GM12878 (cell line): ENCODE results near the gene CETN2. TPM values are rescaled to one million over a fixed set of nuclear protein-coding genes. Genes with fewer than 3 reads are reported as not detected.
A peak's percentile ranks its signal among the peaks of the same experiment; 100 is the strongest.

Source experiments
- ATAC-seq: fragments of 200-7000 bp; cut with Tn5 transposase; 3 replicates; pipeline ENCODE4 v1.9.1; 2020; ENCODE audit warnings: mild to moderate bottlenecking, moderate library complexity
- BruUV-seq: library from RNA; stranded (reverse); fragments of 400-500 nt; replicated peaks from 2 replicates; lab custom pipeline; 2021; lab: Mats Ljungman, UMichigan
- CTCF ChIA-PET: fragments of 300-600 bp; sonication (Branson Sonifier 250); formaldehyde crosslinking; extraction: SDS; loops from one replicate; lab custom pipeline; 2021; ENCODE audit warnings: inconsistent platforms; lab: Yijun Ruan, JAX
- POLR2A ChIA-PET: fragments of 350-600 bp; formaldehyde crosslinking; extraction: SDS; loops from one replicate; lab custom pipeline; 2021; ENCODE audit warnings: inconsistent platforms; lab: Charles Lee
- RAD21 ChIA-PET: fragments of 300-600 bp; sonication (Branson Sonifier 250); formaldehyde crosslinking; loops from one replicate; lab custom pipeline; 2023; ENCODE audit warnings: antibody characterized with exemption; ENCODE audit not compliant: unreplicated experiment; lab: Charles Lee
- SMC1A ChIA-PET: fragments of 300-600 bp; sonication (Branson Sonifier 250); formaldehyde crosslinking; loops from one replicate; lab custom pipeline; 2023; ENCODE audit not compliant: unreplicated experiment, uncharacterized antibody; lab: Charles Lee
- DNase-seq: peaks from one replicate; pipeline ENCODE4 v3.0.0-alpha.2; 2011; ENCODE audit warnings: low read depth, low spot score
- FAIRE-seq: peaks from 3 replicates; lab custom pipeline; 2011; peaks lifted over from hg19 to GRCh38; lab: Jason Lieb, UNC
- H2AFZ ChIP-seq: 2 replicates; pipeline ENCODE4 v1.6.0; 2011; ENCODE audit warnings: low read depth, low read length, control low read depth; ENCODE audit not compliant: control insufficient read depth
- H3K27ac ChIP-seq: 2 replicates; pipeline ENCODE4 v1.5.1; 2011; ENCODE audit warnings: control low read depth; ENCODE audit not compliant: control insufficient read depth, insufficient read depth
- H3K27me3 ChIP-seq, 2 experiments: replicated peaks in 1 of 2; 2 replicates each; pipeline versions ENCODE4 v1.6.0 to v1.6.1; 2011; ENCODE audit warnings: low read length in 1 of 2; ENCODE audit not compliant: control insufficient read depth in 2 of 2, insufficient read depth in 2 of 2
- H3K36me3 ChIP-seq, 2 experiments: 2 replicates each; pipeline ENCODE4 v1.5.1; 2011; ENCODE audit warnings: low read length in 1 of 2; ENCODE audit not compliant: control insufficient read depth in 2 of 2, insufficient read depth in 2 of 2
- H3K4me1 ChIP-seq: 2 replicates; pipeline ENCODE4 v1.6.1; 2011; ENCODE audit warnings: mild to moderate bottlenecking, low read length, moderate library complexity, mixed read lengths; ENCODE audit not compliant: control insufficient read depth, insufficient read depth
- H3K4me2 ChIP-seq: 2 replicates; pipeline ENCODE4 v1.6.0; 2011; ENCODE audit warnings: control low read depth; ENCODE audit not compliant: control insufficient read depth, insufficient read depth
- H3K4me3 ChIP-seq: fragments of 200-600 bp; sonication (generic); 2 replicates; pipeline ENCODE4 v1.5.1; 2016
- H3K79me2 ChIP-seq: 2 replicates; pipeline ENCODE4 v1.6.0; 2011; ENCODE audit warnings: low read length; ENCODE audit not compliant: control insufficient read depth, insufficient read depth
- H3K9ac ChIP-seq: 2 replicates; pipeline ENCODE4 v1.8.0; 2011; ENCODE audit warnings: low read length, control low read depth, mixed read lengths; ENCODE audit not compliant: control insufficient read depth, insufficient read depth
- H3K9me3 ChIP-seq: replicated peaks from 3 replicates; pipeline ENCODE4 v1.5.1; 2011; ENCODE audit warnings: mild to moderate bottlenecking, low read length; ENCODE audit not compliant: control insufficient read depth, insufficient read depth
- H4K20me1 ChIP-seq: 2 replicates; pipeline ENCODE4 v1.6.0; 2011; ENCODE audit not compliant: control insufficient read depth, insufficient read depth
- ATF2 ChIP-seq: IDR thresholded peaks from 2 replicates; pipeline ENCODE4 v1.6.1; 2012; ENCODE audit warnings: low read length, inconsistent platforms
- EGR1 ChIP-seq, 2 experiments: IDR thresholded peaks; 1 replicate in 1 of 2; 2 replicates in 1 of 2; pipeline ENCODE4 v1.6.1; 2011 to 2012; ENCODE audit warnings: low read depth in 2 of 2, low read length in 2 of 2, borderline replicate concordance in 1 of 2, mild to moderate bottlenecking in 1 of 2, moderate library complexity in 1 of 2
- HCFC1 ChIP-seq: fragments of 150-350 bp; IDR thresholded peaks from 2 replicates; pipeline ENCODE4 v1.6.1; 2014; ENCODE audit warnings: low read length
- MAX ChIP-seq: IDR thresholded peaks from 2 replicates; pipeline ENCODE4 v1.6.1; 2012; ENCODE audit warnings: low read depth, low read length, improper control_type of control experiment
- NR2F1 ChIP-seq: fragments of 450-650 bp; conservative IDR thresholded peaks from 2 replicates; pipeline ENCODE4 v1.6.1; 2017; ENCODE audit warnings: mild to moderate bottlenecking
- SP1 ChIP-seq: IDR thresholded peaks from one replicate; pipeline ENCODE4 v1.6.1; 2011; ENCODE audit warnings: low read depth, low read length
- WGBS: methylation state at CpG from one replicate; pipeline ENCODE4 v1.1.6; 2016; ENCODE audit warnings: low lambda C conversion rate; ENCODE audit not compliant: insufficient replicate concordance, insufficient coverage; ENCODE audit errors: missing lambda C conversion rate; 5-methylcytosine and 5-hydroxymethylcytosine counted together
- in situ Hi-C: fragments of 300-500 bp; cut with MboI; formaldehyde crosslinking; loops from 9 replicates; pipeline ENCODE4 v1.14.3; 2018; ENCODE audit warnings: mixed read lengths
- intact Hi-C: fragments of 100-400 bp; cut with micrococcal nuclease; formaldehyde crosslinking; loops from one replicate; pipeline ENCODE4 v1.14.2; 2022; ENCODE audit not compliant: unreplicated experiment
- polyA plus RNA-seq, 11 experiments: library from polyadenylated mRNA; depleted of rRNA in 4 of 11; unstranded in 6 of 11; stranded (reverse) in 5 of 11; fragments of >200 nt; fragmentation: Nextera tagmentation in 4 of 11; fragmentation: Illumina TruSeq in 1 of 11; extraction: Ambion mirVana in 4 of 11; extraction: Trizol in 1 of 11; gene quantifications; 1 replicate in 1 of 11; 2 replicates in 10 of 11; pipeline versions ENCODE4 v1.2.1 to v1.2.3, GENCODE V29; 2011 to 2016; ENCODE audit warnings: inconsistent platforms in 2 of 11, missing spikeins in 2 of 11, low read depth in 1 of 11
- total RNA-seq, 4 experiments: library from RNA; depleted of rRNA in 3 of 4; stranded (reverse); fragments of >200 nt in 3 of 4; fragmentation: Illumina TruSeq in 1 of 4; extraction: Trizol in 1 of 4; gene quantifications; 2 replicates each; pipeline versions ENCODE4 v1.2.1 to v1.2.3, GENCODE V29; 2013 to 2021
- TF ChIP-seq, protein P1 (sequence below): IDR thresholded peaks from 2 replicates; pipeline ENCODE4 v1.6.1; 2011; ENCODE audit warnings: mild to moderate bottlenecking, low read depth, low read length, moderate library complexity; ENCODE audit not compliant: insufficient replicate concordance
- TF ChIP-seq, protein P2 (sequence below): fragments of 450-650 bp; IDR thresholded peaks from 2 replicates; pipeline ENCODE4 v1.6.1; 2016; ENCODE audit warnings: mild to moderate bottlenecking

CETN2 gene
- total and polyA plus RNA-seq, 10 of the 15 experiments (the other 5 are each of a cell fraction or from before 2014, with no cell fraction given): 12.0 to 30.3 (median 20.0) TPM

- ChIA-PET RAD21 (no interaction called here), POLR2A (no interaction called here), CTCF (no interaction called here), SMC1A (no interaction called here)
- no TSS peak for BruUV-seq
- no peak overlapping the region for H3K27ac ChIP-seq
- ATAC-seq (no peak), DNase-seq (no peak), FAIRE-seq (no peak)
- in situ Hi-C loops: no loop called here
- no peak overlapping the region for H3K4me3 ChIP-seq
- no peaks in the 10 kb centered on the region; a peak in 2 of 4 replicates for H3K36me3 ChIP-seq
- H3K9ac ChIP-seq: no peak overlapping the region
- H3K9me3 ChIP-seq: no peaks in the 10 kb centered on the region; the same call in 2 of the 3 replicates
- no peaks in the 10 kb centered on the region for H3K79me2 ChIP-seq
- TF ChIP-seq MAX (no peak), ATF2 (no peak), NR2F1 (no peak), HCFC1 (no peak), SP1 (no peak), EGR1 (IDR thresholded peaks at IDR 0.05; ENCODE audit: borderline replicate concordance in 1 of 2, low read depth in 2 of 2, low read length in 2 of 2) (peak; percentile 31 to 59)
- TF ChIP-seq, protein P1, sequence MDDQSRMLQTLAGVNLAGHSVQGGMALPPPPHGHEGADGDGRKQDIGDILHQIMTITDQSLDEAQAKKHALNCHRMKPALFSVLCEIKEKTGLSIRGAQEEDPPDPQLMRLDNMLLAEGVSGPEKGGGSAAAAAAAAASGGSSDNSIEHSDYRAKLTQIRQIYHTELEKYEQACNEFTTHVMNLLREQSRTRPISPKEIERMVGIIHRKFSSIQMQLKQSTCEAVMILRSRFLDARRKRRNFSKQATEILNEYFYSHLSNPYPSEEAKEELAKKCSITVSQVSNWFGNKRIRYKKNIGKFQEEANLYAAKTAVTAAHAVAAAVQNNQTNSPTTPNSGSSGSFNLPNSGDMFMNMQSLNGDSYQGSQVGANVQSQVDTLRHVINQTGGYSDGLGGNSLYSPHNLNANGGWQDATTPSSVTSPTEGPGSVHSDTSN: no peak
- TF ChIP-seq, protein P2, sequence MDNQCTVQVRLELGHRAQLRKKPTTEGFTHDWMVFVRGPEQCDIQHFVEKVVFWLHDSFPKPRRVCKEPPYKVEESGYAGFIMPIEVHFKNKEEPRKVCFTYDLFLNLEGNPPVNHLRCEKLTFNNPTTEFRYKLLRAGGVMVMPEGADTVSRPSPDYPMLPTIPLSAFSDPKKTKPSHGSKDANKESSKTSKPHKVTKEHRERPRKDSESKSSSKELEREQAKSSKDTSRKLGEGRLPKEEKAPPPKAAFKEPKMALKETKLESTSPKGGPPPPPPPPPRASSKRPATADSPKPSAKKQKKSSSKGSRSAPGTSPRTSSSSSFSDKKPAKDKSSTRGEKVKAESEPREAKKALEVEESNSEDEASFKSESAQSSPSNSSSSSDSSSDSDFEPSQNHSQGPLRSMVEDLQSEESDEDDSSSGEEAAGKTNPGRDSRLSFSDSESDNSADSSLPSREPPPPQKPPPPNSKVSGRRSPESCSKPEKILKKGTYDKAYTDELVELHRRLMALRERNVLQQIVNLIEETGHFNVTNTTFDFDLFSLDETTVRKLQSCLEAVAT: no peak
- 50% methylated on average over 2 of the region's 2 CpGs for WGBS
- no peaks in the 10 kb centered on the region for H4K20me1 ChIP-seq
- H3K4me2 ChIP-seq: no peak overlapping the region
- H3K27me3 ChIP-seq: no peaks in the 10 kb centered on the region
- intact Hi-C loops: no loop called here
- H2AFZ ChIP-seq: no peak overlapping the region
- no peaks in the 10 kb centered on the region for H3K4me1 ChIP-seq
Observed at GRCh38 chrX:152872522-152872921, 42.0 kb upstream of the CETN2 start.
